ENCODE results near the gene RNF208.

RNF208 gene

DNA sequence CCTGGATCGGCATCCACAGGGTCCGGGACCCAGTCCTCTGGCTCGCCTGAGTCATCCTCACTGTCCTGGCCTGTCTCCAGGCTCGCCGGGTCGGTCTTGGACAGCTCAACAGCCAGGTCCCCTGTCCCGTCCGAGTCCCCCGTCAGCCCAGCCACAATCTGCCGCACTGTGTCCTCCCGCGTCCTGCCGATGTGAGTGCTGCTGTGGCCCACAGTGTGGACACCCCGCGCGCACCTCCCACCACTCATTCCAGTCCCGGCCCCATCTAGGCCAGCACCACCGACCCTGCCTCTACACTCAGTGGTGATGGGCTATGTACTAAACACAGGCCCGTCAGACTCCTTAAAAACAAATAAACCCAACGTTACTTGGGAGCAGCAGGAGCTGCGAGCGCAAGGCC is 40.4 kb downstream of the RNF208 start:
- TF ChIP-seq, protein P1, sequence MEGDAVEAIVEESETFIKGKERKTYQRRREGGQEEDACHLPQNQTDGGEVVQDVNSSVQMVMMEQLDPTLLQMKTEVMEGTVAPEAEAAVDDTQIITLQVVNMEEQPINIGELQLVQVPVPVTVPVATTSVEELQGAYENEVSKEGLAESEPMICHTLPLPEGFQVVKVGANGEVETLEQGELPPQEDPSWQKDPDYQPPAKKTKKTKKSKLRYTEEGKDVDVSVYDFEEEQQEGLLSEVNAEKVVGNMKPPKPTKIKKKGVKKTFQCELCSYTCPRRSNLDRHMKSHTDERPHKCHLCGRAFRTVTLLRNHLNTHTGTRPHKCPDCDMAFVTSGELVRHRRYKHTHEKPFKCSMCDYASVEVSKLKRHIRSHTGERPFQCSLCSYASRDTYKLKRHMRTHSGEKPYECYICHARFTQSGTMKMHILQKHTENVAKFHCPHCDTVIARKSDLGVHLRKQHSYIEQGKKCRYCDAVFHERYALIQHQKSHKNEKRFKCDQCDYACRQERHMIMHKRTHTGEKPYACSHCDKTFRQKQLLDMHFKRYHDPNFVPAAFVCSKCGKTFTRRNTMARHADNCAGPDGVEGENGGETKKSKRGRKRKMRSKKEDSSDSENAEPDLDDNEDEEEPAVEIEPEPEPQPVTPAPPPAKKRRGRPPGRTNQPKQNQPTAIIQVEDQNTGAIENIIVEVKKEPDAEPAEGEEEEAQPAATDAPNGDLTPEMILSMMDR (IDR thresholded peaks at IDR 0.05; ENCODE audit: insufficient read depth, low read depth, low read length, missing control alignments) = no peak
- H3K4me3 ChIP-seq (ENCODE audit: low read depth, low read length) = no peak overlapping the region
- no peak for DNase-seq (ENCODE audit: low read depth)

DNA sequence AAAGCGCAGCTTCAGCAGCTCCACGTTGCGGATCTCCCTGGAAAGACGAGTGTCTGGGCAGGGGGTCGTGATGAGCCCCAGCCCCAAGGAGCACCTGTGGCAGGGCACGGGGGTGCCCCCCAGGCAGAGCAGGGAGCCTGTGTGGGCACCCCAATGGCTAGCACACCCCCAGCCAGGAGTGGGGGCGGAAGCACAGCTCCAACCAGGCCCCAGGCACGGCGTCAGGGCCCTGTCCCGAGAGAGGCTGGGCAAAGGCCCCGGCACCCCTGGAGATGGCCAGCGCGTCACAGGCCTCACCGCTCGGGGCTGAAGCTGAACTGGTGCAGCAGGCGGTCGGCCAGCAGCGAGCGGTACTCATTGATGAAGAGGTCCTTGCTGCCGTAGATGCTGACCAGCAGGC is 41.5 kb downstream of the RNF208 start:
- TF ChIP-seq, protein P1 (IDR thresholded peaks at IDR 0.05; ENCODE audit: insufficient read depth, low read depth, low read length, missing control alignments) = no peak
- no peak overlapping the region for H3K4me3 ChIP-seq (ENCODE audit: low read depth, low read length)
- no peak for DNase-seq (ENCODE audit: low read depth)

DNA sequence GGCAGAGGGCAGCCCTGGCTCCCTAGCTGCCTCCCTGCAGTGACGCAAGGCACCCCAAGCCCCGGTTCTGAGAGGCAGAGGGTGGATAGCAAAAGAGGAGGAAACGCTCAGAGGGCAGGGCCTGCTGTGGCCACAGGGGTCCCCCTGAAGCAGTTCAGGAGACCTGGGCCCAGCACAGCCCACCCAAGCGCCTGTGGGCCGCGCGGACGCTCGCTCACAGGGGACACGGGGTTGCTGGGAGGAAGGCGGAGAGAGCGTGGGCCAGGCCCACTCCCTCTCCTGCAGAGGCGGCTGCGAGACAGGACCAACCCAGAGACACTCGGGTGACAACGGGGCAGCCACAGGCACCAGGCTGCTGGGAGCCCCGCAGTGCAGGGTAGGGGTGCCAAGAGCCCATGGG is 42.3 kb downstream of the RNF208 start:
- H3K4me3 ChIP-seq (ENCODE audit: low read depth, low read length) = no peak overlapping the region
- no peak for DNase-seq (ENCODE audit: low read depth)
- TF ChIP-seq, protein P1 (IDR thresholded peaks at IDR 0.05; ENCODE audit: insufficient read depth, low read depth, low read length, missing control alignments) = no peak

DNA sequence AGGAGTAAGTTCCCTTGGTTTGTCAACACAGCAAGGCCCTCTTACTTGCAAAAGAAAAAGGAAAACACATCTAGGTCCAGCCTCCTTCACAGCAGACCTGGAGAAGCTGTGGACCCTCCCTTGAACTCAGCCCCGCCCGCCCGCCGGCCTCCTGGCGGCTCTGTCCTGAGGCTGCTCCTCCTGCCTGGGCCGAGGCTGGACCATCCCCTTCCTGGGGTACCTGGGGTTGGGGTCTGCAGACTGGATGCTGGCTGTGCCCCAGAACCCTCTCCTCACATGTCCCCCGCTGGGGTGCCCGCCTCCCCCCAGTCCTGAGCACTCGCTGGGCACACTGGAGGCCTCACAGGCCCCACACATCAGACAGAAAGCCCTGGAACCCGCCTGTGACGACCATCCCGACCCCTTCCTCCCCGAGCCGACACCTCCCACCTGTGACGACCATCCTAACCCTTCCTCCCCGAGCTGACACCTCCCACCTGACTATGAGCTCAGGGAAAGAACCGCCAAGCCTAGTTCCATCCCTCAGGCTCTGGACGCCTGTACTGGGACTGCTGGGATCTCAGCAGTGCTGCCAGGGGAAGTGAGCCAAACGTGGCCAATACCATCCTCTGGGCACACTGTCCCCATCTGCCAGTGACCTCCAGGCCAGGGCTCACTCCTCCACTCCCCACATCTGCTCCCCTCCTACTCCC is 43.0 kb downstream of the RNF208 start:
- no peak for DNase-seq (ENCODE audit: low read depth)
- H3K4me3 ChIP-seq (ENCODE audit: low read depth, low read length) = no peak overlapping the region
- TF ChIP-seq, protein P1 (IDR thresholded peaks at IDR 0.05; ENCODE audit: insufficient read depth, low read depth, low read length, missing control alignments) = no peak

DNA sequence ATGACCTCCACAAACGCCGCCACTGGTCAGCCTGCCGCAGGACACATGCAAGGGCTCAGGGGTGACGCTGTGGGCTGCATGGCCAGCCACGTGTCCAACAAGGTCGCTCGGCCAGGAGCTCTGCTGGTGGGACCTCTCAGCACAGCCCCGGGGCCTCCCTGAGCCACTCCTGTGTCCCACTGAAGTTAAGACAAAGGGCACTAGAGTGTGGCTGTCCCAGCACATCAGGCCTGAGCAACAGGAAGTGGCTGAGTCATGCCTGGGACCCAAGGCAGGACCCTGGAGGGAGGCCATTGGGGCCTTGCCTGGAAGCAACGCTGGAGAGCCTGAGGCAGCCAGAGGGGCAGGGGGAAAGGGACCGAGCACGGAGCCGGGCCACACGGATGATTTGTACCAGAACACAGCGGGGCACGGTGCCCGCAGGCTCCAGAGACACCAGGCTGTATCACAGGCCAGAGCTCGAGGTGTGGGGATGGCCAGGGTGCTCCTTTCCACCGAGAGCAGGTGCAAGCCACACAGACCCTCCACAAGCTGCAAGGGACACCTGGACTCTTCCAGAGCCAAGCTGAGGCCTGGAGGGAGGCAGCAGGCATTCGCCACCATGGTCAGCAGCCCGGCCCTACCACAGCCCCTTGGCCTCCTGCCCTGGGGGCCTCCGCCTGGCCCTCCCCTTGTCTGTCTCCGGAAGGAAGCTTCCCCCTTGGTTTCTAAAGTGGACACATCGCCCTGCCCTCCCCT is 43.7 kb downstream of the RNF208 start:
- TF ChIP-seq, protein P1 (IDR thresholded peaks at IDR 0.05; ENCODE audit: insufficient read depth, low read depth, low read length, missing control alignments) = no peak
- H3K4me3 ChIP-seq (ENCODE audit: low read depth, low read length) = no peak overlapping the region
- DNase-seq (ENCODE audit: low read depth) = no peak

DNA sequence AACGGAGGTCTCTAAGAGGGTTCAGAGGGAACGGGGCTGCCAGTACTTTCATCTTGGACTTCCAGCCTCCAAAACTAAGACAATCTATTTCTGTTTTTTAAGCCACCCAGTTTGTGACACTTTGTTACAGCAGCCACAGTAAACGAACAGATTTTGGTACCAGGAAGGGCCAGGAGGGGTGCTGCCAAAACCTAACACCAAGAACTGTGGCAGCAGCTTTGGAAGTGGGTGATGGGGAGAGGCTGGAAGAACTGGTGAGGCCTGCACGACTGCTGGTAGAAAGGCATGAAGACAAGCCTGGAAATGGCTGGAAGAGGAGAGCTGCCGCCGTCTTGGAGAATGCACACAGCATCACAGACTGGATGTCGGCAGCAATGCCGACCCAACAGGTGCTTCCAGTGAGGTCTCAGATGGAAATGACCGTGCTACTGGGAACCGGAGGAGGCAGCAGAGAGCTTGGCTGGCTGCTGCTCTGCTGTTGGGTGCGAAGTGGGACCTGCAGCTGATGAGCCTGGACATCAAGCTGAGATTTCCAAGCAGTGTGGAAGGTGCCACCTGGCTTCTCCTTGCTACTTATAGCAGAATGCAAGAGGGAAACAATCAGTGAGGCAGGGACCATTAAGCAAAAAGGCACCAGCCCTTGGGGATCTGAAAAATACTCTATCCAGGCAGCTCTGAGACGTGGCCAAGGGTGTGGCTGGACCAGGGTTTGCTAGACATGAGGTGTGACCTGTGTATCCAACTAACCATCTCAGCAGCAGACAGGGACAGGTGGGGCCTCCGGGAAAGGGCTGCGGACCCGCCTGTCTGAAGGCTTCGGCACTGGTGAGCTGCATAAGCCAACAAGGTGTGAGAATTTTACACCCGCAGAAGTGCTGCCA is 45.5 kb downstream of the RNF208 start:
- TF ChIP-seq, protein P1 (IDR thresholded peaks at IDR 0.05; ENCODE audit: insufficient read depth, low read depth, low read length, missing control alignments) = peak; percentile 82
- H3K4me3 ChIP-seq (ENCODE audit: low read depth, low read length) = no peak overlapping the region
- DNase-seq (ENCODE audit: low read depth) = peak; percentile 70
